HG03045 (cell line): ENCODE results near the gene DHRS3.

ENCODE experiments used
- ATAC-seq: cut with Tn5 transposase; IDR thresholded peaks from one replicate; pipeline ENCODE4 v1.9.1; 2021; ENCODE audit warnings: mild to moderate bottlenecking, moderate library complexity; ENCODE audit not compliant: unreplicated experiment

Gene DHRS3

GRCh38 chr1:12555411-12556367, 62.3 kb downstream of the DHRS3 start:
- ATAC-seq, result no peak

- ATAC-seq, result no peak
Observed at GRCh38 chr1:12554521-12555305, 63.3 kb downstream of the DHRS3 start.

GRCh38 chr1:12553963-12554362, 64.0 kb downstream of the DHRS3 start:
- ATAC-seq, result no peak

GRCh38 chr1:12552951-12553921, 64.8 kb downstream of the DHRS3 start:
- no peak for ATAC-seq

- ATAC-seq, result no peak
Observed at GRCh38 chr1:12552111-12552888, 65.7 kb downstream of the DHRS3 start.

- ATAC-seq, result no peak
Observed at GRCh38 chr1:12551584-12551983, 66.4 kb downstream of the DHRS3 start.

- ATAC-seq, result no peak
Observed at GRCh38 chr1:12549460-12550349, 68.3 kb downstream of the DHRS3 start.

- no peak for ATAC-seq
Observed at GRCh38 chr1:12548973-12549459, 69.0 kb downstream of the DHRS3 start.

- no peak for ATAC-seq
Observed at GRCh38 chr1:12548279-12548972, 69.6 kb downstream of the DHRS3 start.

- no peak for ATAC-seq
Observed at GRCh38 chr1:12547586-12548225, 70.3 kb downstream of the DHRS3 start.

- no peak for ATAC-seq
Observed at GRCh38 chr1:12546771-12547585, 71.0 kb downstream of the DHRS3 start.

- ATAC-seq, result no peak
Observed at GRCh38 chr1:12544992-12545391, 73.0 kb downstream of the DHRS3 start.

- no peak for ATAC-seq
Observed at GRCh38 chr1:12544357-12544756, 73.7 kb downstream of the DHRS3 start.

GRCh38 chr1:12543740-12544154, 74.3 kb downstream of the DHRS3 start:
- ATAC-seq, result no peak

GRCh38 chr1:12542616-12543592, 75.1 kb downstream of the DHRS3 start:
- no peak for ATAC-seq

GRCh38 chr1:12542138-12542465, 75.9 kb downstream of the DHRS3 start:
- no peak for ATAC-seq
